ENCODE data around the gene S100A12.

The S100A12 gene

GRCh38 chr1:153346077-153346723 is 29.2 kb downstream of the S100A12 start:
- no peaks in the 10 kb centered on the region for H3K36me3 Mint-ChIP-seq
- H3K4me1 Mint-ChIP-seq = peaks cover 23% of the 10 kb centered on the region
- H3K27me3 Mint-ChIP-seq = peaks cover 32% of the 10 kb centered on the region
- ATAC-seq (ENCODE audit: low read depth) = peak; percentile 50
- no peak overlapping the region for H3K4me3 Mint-ChIP-seq
- peak in 1 of 2 donors; percentile 11 for DNase-seq (ENCODE audit: low spot score in 2 of 2)
- no peaks in the 10 kb centered on the region for H3K9me3 Mint-ChIP-seq
- H3K27ac Mint-ChIP-seq = peak overlapping the region; percentile 13

GRCh38 chr1:153345187-153346076 is 30.0 kb downstream of the S100A12 start:
- no peaks in the 10 kb centered on the region for H3K9me3 Mint-ChIP-seq
- DNase-seq (ENCODE audit: low spot score in 2 of 2) (peak in 1 of 2 donors; percentile 14), ATAC-seq (ENCODE audit: low read depth) (peak; percentile 52)
- H3K27ac Mint-ChIP-seq = peak overlapping the region; percentile 13
- no peaks in the 10 kb centered on the region for H3K36me3 Mint-ChIP-seq
- peaks cover 36% of the 10 kb centered on the region for H3K27me3 Mint-ChIP-seq
- peaks cover 23% of the 10 kb centered on the region for H3K4me1 Mint-ChIP-seq
- H3K4me3 Mint-ChIP-seq = no peak overlapping the region

- ATAC-seq (ENCODE audit: low read depth) (no peak), DNase-seq (ENCODE audit: low spot score in 2 of 2) (no peak)
- Mint-ChIP-seq H3K27ac (no peak overlapping the region), H3K9me3 (no peaks in the 10 kb centered on the region), H3K4me3 (no peak overlapping the region), H3K36me3 (no peaks in the 10 kb centered on the region), H3K27me3 (peaks cover 34% of the 10 kb centered on the region), H3K4me1 (peaks cover 23% of the 10 kb centered on the region)
These were observed 30.7 kb downstream of the S100A12 start for GRCh38 chr1:153344718-153345025.

- Mint-ChIP-seq H3K4me3 (no peak overlapping the region), H3K4me1 (peaks cover 23% of the 10 kb centered on the region), H3K36me3 (no peaks in the 10 kb centered on the region), H3K27ac (no peak overlapping the region), H3K27me3 (peaks cover 34% of the 10 kb centered on the region), H3K9me3 (no peaks in the 10 kb centered on the region)
- DNase-seq (ENCODE audit: low spot score in 2 of 2) (no peak), ATAC-seq (ENCODE audit: low read depth) (no peak)
These were observed 31.4 kb downstream of the S100A12 start for GRCh38 chr1:153343811-153344717.

GRCh38 chr1:153343040-153343681 is 32.3 kb downstream of the S100A12 start:
- Mint-ChIP-seq H3K9me3 (no peaks in the 10 kb centered on the region), H3K4me1 (peaks cover 23% of the 10 kb centered on the region), H3K27me3 (peaks cover 38% of the 10 kb centered on the region), H3K4me3 (no peak overlapping the region), H3K36me3 (no peaks in the 10 kb centered on the region), H3K27ac (no peak overlapping the region)
- ATAC-seq (ENCODE audit: low read depth) (no peak), DNase-seq (ENCODE audit: low spot score in 2 of 2) (no peak)

- H3K4me3 Mint-ChIP-seq = no peak overlapping the region
- no peaks in the 10 kb centered on the region for H3K36me3 Mint-ChIP-seq
- no peak for ATAC-seq (ENCODE audit: low read depth)
- H3K27me3 Mint-ChIP-seq = peaks cover 41% of the 10 kb centered on the region
- no peaks in the 10 kb centered on the region for H3K9me3 Mint-ChIP-seq
- DNase-seq (ENCODE audit: low spot score in 2 of 2) = no peak
- peaks cover 21% of the 10 kb centered on the region for H3K4me1 Mint-ChIP-seq
- no peak overlapping the region for H3K27ac Mint-ChIP-seq
These were observed 33.2 kb downstream of the S100A12 start for GRCh38 chr1:153342178-153342577.

- Mint-ChIP-seq H3K27ac (no peak overlapping the region), H3K9me3 (no peaks in the 10 kb centered on the region), H3K4me1 (peaks cover 18% of the 10 kb centered on the region), H3K27me3 (peaks cover 41% of the 10 kb centered on the region), H3K36me3 (no peaks in the 10 kb centered on the region), H3K4me3 (no peak overlapping the region)
- ATAC-seq (ENCODE audit: low read depth) (no peak), DNase-seq (ENCODE audit: low spot score in 2 of 2) (no peak)
These were observed 33.9 kb downstream of the S100A12 start for GRCh38 chr1:153341431-153341934.

GRCh38 chr1:153340356-153340755 is 35.1 kb downstream of the S100A12 start:
- Mint-ChIP-seq H3K36me3 (no peaks in the 10 kb centered on the region), H3K4me1 (peaks cover 6% of the 10 kb centered on the region), H3K27me3 (peaks cover 36% of the 10 kb centered on the region), H3K27ac (no peak overlapping the region), H3K4me3 (no peak overlapping the region), H3K9me3 (no peaks in the 10 kb centered on the region)
- DNase-seq (ENCODE audit: low spot score in 2 of 2) = no peak
- ATAC-seq (ENCODE audit: low read depth) = no peak

- H3K36me3 Mint-ChIP-seq = no peaks in the 10 kb centered on the region
- no peak overlapping the region for H3K4me3 Mint-ChIP-seq
- H3K27me3 Mint-ChIP-seq = peaks cover 35% of the 10 kb centered on the region
- H3K4me1 Mint-ChIP-seq = peaks cover 5% of the 10 kb centered on the region
- ATAC-seq (ENCODE audit: low read depth) (no peak), DNase-seq (ENCODE audit: low spot score in 2 of 2) (no peak)
- no peak overlapping the region for H3K27ac Mint-ChIP-seq
- no peaks in the 10 kb centered on the region for H3K9me3 Mint-ChIP-seq
These were observed 35.6 kb downstream of the S100A12 start for GRCh38 chr1:153339802-153340201.

- Mint-ChIP-seq H3K4me3 (no peak overlapping the region), H3K4me1 (no peaks in the 10 kb centered on the region), H3K9me3 (no peaks in the 10 kb centered on the region), H3K27ac (no peak overlapping the region), H3K27me3 (peaks cover 29% of the 10 kb centered on the region), H3K36me3 (no peaks in the 10 kb centered on the region)
- DNase-seq (ENCODE audit: low spot score in 2 of 2) = no peak
- no peak for ATAC-seq (ENCODE audit: low read depth)
These were observed 37.2 kb downstream of the S100A12 start for GRCh38 chr1:153337980-153338853.

GRCh38 chr1:153336650-153337049 is 38.8 kb downstream of the S100A12 start:
- DNase-seq (ENCODE audit: low spot score in 2 of 2) = no peak
- H3K27ac Mint-ChIP-seq = no peak overlapping the region

GRCh38 chr1:153333902-153334301 is 41.5 kb downstream of the S100A12 start:
- H3K36me3 Mint-ChIP-seq = peaks cover 4% of the 10 kb centered on the region
- H3K27ac Mint-ChIP-seq = no peak overlapping the region
- no peak overlapping the region for H3K4me3 Mint-ChIP-seq
- DNase-seq (ENCODE audit: low spot score in 2 of 2) (no peak), ATAC-seq (ENCODE audit: low read depth) (no peak)
- H3K27me3 Mint-ChIP-seq = peaks cover 23% of the 10 kb centered on the region
- no peaks in the 10 kb centered on the region for H3K4me1 Mint-ChIP-seq
- H3K9me3 Mint-ChIP-seq = peaks cover 10% of the 10 kb centered on the region

More at GRCh38 chr1:153336650-153337049, 38.8 kb downstream of the S100A12 start:
- Mint-ChIP-seq H3K27me3 (peaks cover 23% of the 10 kb centered on the region), H3K36me3 (peaks cover 2% of the 10 kb centered on the region), H3K4me1 (no peaks in the 10 kb centered on the region), H3K9me3 (peaks cover 4% of the 10 kb centered on the region), H3K4me3 (no peak overlapping the region)
- no peak for ATAC-seq (ENCODE audit: low read depth)

GRCh38 chr1:153324912-153325311 is 50.5 kb downstream of the S100A12 start:
- Mint-ChIP-seq H3K4me1 (no peaks in the 10 kb centered on the region), H3K36me3 (peaks cover 2% of the 10 kb centered on the region), H3K27me3 (peaks cover 2% of the 10 kb centered on the region), H3K9me3 (peaks cover 16% of the 10 kb centered on the region), H3K27ac (no peak overlapping the region), H3K4me3 (no peak overlapping the region)
- ATAC-seq (ENCODE audit: low read depth) (no peak), DNase-seq (ENCODE audit: low spot score in 2 of 2) (no peak)
